Spinal cord (tissue), 10 donors: ENCODE measurements around the gene DDX5. TPM values are rescaled to one million over a fixed set of nuclear protein-coding genes. Genes with fewer than 3 reads are reported as not detected.
"Not testable (repeated sequence)": the region's sequence is repeated elsewhere in the genome, so short reads cannot be mapped to it uniquely, and the experiment has no call there.

Experiments
- DNase-seq, 6 donors: peaks; one replicate each; pipeline versions ENCODE4 v3.0.0 to v3.0.0-alpha.2; 2013 to 2015; ENCODE audit warnings: low spot score in 6 of 6, low read depth in 4 of 6
- H3K27ac ChIP-seq: one replicate; pipeline ENCODE4 v1.5.1; 2013; ENCODE audit warnings: low read depth, low read length, control low read depth
- H3K27me3 ChIP-seq: one replicate; pipeline ENCODE4 v1.6.1; 2013; ENCODE audit warnings: low read length; ENCODE audit not compliant: control insufficient read depth, insufficient read depth
- H3K36me3 ChIP-seq: one replicate; pipeline ENCODE4 v1.6.1; 2013; ENCODE audit warnings: low read length; ENCODE audit not compliant: control insufficient read depth, insufficient read depth
- H3K4me1 ChIP-seq: one replicate; pipeline ENCODE4 v1.6.1; 2013; ENCODE audit warnings: low read length; ENCODE audit not compliant: control insufficient read depth, insufficient read depth
- H3K4me3 ChIP-seq: one replicate; pipeline ENCODE4 v1.5.1; 2013; ENCODE audit warnings: low read depth, low read length, control low read depth
- H3K9me3 ChIP-seq: one replicate; pipeline ENCODE4 v1.6.1; 2013; ENCODE audit warnings: low read length; ENCODE audit not compliant: control insufficient read depth, insufficient read depth
- WGBS: methylation state at CpG from one replicate; pipeline ENCODE4 v1.1.5; 2013; ENCODE audit warnings: missing lambda C conversion rate; ENCODE audit not compliant: insufficient coverage; 5-methylcytosine and 5-hydroxymethylcytosine counted together
- polyA plus RNA-seq, 2 donors: library from polyadenylated mRNA; unstranded; fragments of 120-200 nt; gene quantifications; one replicate each; pipeline ENCODE4 v1.2.1, GENCODE V29; 2013; ENCODE audit not compliant: insufficient read length in 2 of 2
- total RNA-seq, 2 donors: library from RNA; depleted of rRNA in 1 of 2; stranded (reverse); fragments of 120-200 nt in 1 of 2; fragments of >200 nt in 1 of 2; gene quantifications; one replicate each; pipeline versions ENCODE4 v1.2.3 to v1.2.4, GENCODE V29; 2013 to 2014
- donor health status: healthy.

Gene DDX5
- total and polyA plus RNA-seq, 4 donors = 373 to 652 (median 553) TPM

DNA sequence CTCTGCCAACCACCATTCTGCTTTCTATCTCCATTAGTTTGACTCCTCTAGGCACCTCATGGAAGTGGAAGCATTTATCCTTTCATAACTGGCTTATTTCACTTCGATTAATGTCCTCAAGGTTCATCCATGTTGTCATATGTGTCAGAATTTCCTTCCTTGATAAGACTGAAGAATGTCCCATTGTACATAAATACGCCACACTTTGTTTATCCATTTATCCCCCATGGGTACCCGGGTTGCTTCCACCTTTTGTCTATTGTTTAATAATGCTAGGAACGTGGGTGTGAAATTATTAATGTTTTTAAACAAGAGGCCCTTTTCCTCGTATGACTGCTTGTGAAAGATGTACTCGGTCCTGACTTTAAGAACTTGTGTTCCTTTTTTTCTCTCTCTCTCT, 44.3 kb downstream of the DDX5 start:
- Histone ChIP-seq H3K27ac (no peak overlapping the region), H3K4me1 (peaks cover 2% of the 10 kb centered on the region), H3K9me3 (no peaks in the 10 kb centered on the region), H3K27me3 (no peaks in the 10 kb centered on the region), H3K4me3 (no peak overlapping the region), H3K36me3 (no peaks in the 10 kb centered on the region)
- no CpG with 5 or more reads among the region's 6 CpGs for WGBS
- no peak for DNase-seq

DNA sequence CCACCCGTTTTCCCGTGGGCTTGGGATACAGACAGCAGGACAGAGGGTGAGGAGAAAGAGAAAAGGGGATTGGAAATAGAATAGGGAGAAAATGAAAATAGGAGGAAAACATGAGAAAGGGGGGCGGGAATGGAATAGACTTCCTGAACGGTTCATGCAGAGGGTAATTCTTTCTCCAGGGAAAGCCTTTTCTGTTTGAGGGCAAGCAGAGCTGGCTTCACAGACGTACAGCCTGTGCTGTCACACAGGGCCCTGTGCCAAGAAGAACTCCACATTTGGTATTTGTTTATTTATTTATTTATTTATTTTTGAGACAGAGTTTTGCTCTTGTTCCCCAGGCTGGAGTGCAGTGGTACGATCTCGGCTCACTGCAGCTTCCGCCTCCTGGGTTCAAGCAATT, 45.1 kb downstream of the DDX5 start:
- H3K4me1 ChIP-seq = peaks cover 2% of the 10 kb centered on the region
- no peak overlapping the region for H3K27ac ChIP-seq
- H3K4me3 ChIP-seq = no peak overlapping the region
- no peaks in the 10 kb centered on the region for H3K9me3 ChIP-seq
- H3K36me3 ChIP-seq = no peaks in the 10 kb centered on the region
- no peaks in the 10 kb centered on the region for H3K27me3 ChIP-seq
- no peak for DNase-seq
- WGBS = 44% methylated on average over 2 of the region's 8 CpGs

DNA sequence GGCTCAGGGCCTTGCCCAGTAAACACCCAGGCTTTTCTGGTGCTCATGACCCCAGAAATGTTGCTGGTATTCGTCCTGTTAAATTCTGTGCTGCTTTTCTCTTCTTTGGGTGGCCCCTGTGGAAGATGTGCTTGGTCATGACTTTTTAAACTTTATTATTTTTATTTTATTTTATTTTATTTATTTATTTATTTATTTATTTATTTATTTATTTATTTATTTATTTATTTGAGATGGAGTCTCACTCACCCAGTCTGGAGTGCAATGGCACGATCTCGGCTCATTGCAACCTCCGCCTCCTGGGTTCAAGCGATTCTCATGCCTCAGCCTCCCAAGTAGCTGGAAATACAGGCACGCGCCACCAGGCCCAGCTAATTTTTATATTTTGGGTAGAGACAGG, 46.3 kb downstream of the DDX5 start:
- not testable (repeated sequence) for H3K9me3 ChIP-seq, H3K4me1 ChIP-seq, H3K4me3 ChIP-seq, H3K27ac ChIP-seq, H3K36me3 ChIP-seq, DNase-seq, H3K27me3 ChIP-seq
- WGBS = no CpG with 5 or more reads among the region's 7 CpGs

DNA sequence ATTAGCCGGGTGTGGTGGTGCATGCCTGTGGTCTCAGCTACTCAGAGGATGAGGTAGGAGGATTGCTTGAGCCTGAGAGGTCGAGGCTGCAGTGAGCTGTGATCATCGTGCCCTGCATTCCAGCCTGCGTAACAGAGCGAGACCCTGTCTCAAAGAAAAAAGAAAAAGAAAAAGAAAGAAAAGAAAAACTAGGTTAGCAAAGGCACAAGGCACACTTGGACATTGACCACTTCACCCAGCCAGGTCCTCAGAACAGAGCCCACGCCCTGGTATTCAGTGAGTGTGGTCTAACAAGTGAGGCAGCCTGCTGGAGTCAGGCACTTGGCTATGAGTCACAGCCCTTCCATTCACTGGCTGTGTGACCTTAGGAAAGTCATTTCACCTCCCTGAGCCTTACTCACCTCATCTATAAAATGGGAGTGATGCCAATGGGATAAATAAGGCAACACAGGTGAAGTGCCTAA, 46.8 kb downstream of the DDX5 start:
- DNase-seq = no peak
- WGBS = 96% methylated on average over 4 of the region's 6 CpGs
- H3K9me3 ChIP-seq = no peaks in the 10 kb centered on the region
- H3K27me3 ChIP-seq = no peaks in the 10 kb centered on the region
- no peak overlapping the region for H3K27ac ChIP-seq
- H3K4me3 ChIP-seq = no peak overlapping the region
- H3K4me1 ChIP-seq = peaks cover 2% of the 10 kb centered on the region
- H3K36me3 ChIP-seq = no peaks in the 10 kb centered on the region

DNA sequence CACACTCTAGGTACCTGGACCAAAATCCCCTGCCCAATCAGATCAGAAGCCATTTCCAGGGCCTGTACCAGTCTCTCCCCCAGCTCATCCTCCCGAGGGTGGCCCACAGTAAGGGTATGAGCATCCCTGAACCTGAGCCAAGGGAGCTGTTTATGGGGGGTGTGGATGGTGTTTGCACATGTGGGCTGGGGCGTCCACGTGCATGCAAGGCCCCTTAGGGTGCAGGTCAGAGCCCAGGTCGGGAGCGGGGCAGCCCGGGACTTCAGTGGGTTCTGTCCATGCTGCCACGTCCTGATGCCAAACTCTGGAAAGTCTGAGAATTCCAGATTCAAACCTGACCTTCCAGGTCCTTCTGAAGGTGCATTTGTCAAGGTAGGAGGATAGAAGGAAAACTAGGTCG, 47.3 kb downstream of the DDX5 start:
- Histone ChIP-seq H3K27me3 (no peaks in the 10 kb centered on the region), H3K4me1 (peaks cover 2% of the 10 kb centered on the region), H3K4me3 (no peak overlapping the region), H3K9me3 (no peaks in the 10 kb centered on the region), H3K27ac (no peak overlapping the region), H3K36me3 (no peaks in the 10 kb centered on the region)
- WGBS = 91% methylated on average over 6 of the region's 8 CpGs
- no peak for DNase-seq

DNA sequence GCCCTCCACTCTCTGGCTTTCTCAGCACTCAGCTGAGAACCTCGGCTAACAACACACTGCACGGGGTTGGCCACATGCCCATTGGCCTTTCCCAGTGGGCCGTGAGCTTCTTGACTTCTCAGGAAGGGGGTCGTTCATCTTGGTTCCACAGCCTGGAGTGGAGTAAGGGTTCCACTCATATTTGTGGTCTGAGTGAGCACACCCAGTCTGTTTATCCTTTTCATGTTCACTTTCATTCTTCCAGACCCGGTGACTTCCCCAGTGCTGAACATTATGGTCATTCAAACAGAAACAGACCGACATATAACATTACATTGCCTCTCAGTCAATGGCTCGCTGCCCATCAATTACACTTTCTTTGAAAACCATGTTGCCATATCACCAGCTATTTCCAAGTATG, 48.9 kb downstream of the DDX5 start:
- Histone ChIP-seq H3K27ac (no peak overlapping the region), H3K9me3 (no peaks in the 10 kb centered on the region), H3K27me3 (no peaks in the 10 kb centered on the region), H3K4me3 (no peak overlapping the region), H3K36me3 (no peaks in the 10 kb centered on the region), H3K4me1 (peaks cover 2% of the 10 kb centered on the region)
- WGBS = 92% methylated on average over 2 of the region's 7 CpGs
- no peak for DNase-seq

DNA sequence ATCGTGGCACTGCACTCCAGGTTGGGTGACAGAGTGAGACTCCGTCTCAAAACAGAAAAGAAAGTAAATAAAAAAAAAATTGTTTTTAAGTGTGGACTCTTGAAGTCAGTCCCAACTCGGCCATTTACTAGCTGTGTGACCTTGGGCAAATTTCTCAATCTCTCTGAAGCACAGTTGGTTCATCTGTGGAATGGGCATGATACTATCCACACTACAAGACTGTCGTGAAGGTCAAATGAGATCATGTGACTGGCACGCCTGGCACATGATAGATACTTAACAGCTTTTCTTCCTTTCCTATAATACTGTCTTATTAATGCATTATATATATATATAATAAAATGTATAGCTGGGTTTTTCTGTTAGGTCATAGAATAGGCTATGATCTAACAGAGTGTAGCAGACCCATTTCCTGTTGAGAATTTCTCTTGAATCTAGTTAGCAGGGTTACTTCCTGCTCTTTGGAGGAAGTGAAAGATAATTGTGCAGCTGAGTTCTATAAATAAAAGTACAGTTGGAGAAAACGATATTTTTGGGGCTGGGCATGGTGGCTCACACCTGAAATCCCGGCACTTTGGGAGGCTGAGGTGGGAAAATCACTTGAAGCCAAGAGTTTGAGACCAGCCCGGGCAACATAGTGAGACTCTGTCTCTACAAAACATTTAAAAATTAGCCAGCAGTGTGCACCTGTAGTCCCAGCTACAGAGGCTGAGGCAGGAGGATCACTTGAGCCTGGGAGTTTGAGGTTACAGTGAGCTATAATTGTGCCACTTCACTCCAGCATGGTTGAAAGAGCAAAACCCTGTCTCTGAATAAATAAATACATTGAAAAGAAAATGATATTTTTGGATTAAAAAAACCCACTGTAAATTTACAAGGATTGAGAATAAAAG, 49.9 kb downstream of the DDX5 start:
- H3K9me3 ChIP-seq = no peaks in the 10 kb centered on the region
- H3K27ac ChIP-seq = no peak overlapping the region
- no peak overlapping the region for H3K4me3 ChIP-seq
- H3K27me3 ChIP-seq = no peaks in the 10 kb centered on the region
- no peak for DNase-seq
- H3K36me3 ChIP-seq = no peaks in the 10 kb centered on the region
- WGBS = 86% methylated on average over 5 of the region's 8 CpGs
- H3K4me1 ChIP-seq = peaks cover 2% of the 10 kb centered on the region

DNA sequence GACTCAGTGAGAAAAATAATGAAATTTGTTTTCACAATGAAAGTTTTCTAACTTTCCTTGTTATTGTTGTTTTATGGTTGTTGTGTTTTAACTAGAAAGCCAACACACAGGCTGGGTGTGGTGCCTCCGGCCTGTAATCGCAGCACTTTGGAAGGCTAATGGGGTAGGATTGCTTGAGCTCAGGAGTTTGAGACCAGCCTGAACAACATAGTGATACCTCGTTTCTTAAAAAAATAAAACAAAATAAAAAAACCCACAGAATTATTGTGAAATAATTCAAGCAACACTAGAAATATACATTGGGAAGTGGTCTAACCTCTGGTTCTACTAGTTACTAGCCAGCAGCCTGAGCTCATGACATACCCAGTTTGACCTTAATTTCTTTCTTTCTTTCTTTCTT, 56.5 kb downstream of the DDX5 start:
- H3K4me3 ChIP-seq = no peak overlapping the region
- WGBS = no CpG with 5 or more reads among the region's 3 CpGs
- H3K36me3 ChIP-seq = no peaks in the 10 kb centered on the region
- H3K4me1 ChIP-seq = no peaks in the 10 kb centered on the region
- no peak for DNase-seq
- no peaks in the 10 kb centered on the region for H3K27me3 ChIP-seq
- H3K9me3 ChIP-seq = no peaks in the 10 kb centered on the region
- H3K27ac ChIP-seq = no peak overlapping the region

DNA sequence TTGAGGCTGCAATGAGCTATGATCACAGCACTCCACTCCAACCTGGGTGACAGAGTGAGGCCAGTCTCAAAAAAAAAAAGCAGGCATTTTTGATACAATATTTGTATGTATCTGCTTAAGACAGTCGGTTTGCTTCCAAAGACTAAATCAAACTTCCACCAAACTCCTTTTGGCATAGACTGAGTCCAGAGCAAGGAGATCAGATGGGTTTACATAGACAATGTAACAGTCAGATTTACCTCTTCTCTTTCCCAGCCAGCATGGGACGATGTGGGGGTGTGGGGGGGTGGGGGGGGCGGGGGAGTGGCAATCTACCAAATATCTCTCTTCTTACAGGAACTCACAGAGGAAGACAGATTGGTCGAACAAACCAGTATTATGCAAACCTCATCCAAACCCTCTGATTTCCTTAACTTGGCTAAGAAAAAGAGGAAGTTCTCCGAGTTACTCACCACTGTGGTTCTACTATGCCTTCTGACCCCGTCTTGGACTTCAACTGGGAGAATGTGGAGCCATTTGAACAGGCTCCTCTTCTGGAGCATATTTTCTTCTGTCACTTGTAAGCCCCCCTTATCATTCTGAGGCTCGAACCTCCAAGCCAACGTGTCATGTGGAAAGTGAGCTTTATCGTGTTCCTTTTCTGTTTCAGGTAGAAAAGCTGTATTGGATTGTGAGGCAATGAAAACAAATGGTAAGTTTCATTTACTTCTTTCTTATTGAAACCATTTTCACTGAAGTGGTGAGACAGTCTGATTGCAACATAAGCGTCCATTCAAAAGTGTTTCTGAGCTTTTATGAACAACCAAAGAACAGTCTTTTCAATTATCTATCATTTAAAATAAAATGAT, 57.2 kb downstream of the DDX5 start, which contains the start of gene MILR1:
MILR1 (plus strand) TSS at position 451 of the 848 bp plus-strand sequence; CDS start at position 505, 54 bp downstream.
- H3K27ac ChIP-seq = no peak within 1 kb of the TSS
- no peaks in the 10 kb centered on the region for H3K36me3 ChIP-seq
- WGBS = 67% methylated on average over 1 of the region's 10 CpGs
- DNase-seq = peak in 1 of 6 donors; percentile 22
- no peaks in the 10 kb centered on the region for H3K9me3 ChIP-seq
- H3K27me3 ChIP-seq = no peaks in the 10 kb centered on the region
- no peaks in the 10 kb centered on the region for H3K4me1 ChIP-seq
- no peak within 1 kb of the TSS for H3K4me3 ChIP-seq
